CD8-positive, alpha-beta memory T cell (primary cell): ENCODE results near the gene PROB1. TPM values are rescaled to one million over a fixed set of nuclear protein-coding genes. Genes with fewer than 3 reads are reported as not detected.
A peak's percentile ranks its signal among the peaks of the same experiment; 100 is the strongest.

Source experiments
- CTCF ChIA-PET: fragments of 350-600 bp; sonication (Branson Sonifier 250); formaldehyde crosslinking; loops from one replicate; lab custom pipeline; 2021; ENCODE audit warnings: antibody characterized with exemption; lab: Charles Lee
- POLR2A ChIA-PET: fragments of 350-600 bp; sonication (Branson Sonifier 250); formaldehyde crosslinking; loops from one replicate; lab custom pipeline; 2021; ENCODE audit warnings: antibody characterized with exemption; lab: Charles Lee
- DNase-seq, 5 donors: peaks; one replicate each; pipeline versions ENCODE4 v3.0.0 to v3.0.0-alpha.2; 2020 to 2022; ENCODE audit warnings: mixed read lengths in 1 of 5
- H3K27ac ChIP-seq: one replicate; pipeline ENCODE4 v1.7.0; 2013; ENCODE audit warnings: low read depth, mild to moderate bottlenecking, low read length, moderate library complexity
- H3K27me3 ChIP-seq: 2 replicates; pipeline ENCODE4 v1.7.0; 2013; ENCODE audit warnings: low read length, mild to moderate bottlenecking; ENCODE audit not compliant: insufficient read depth, poor library complexity, severe bottlenecking
- H3K36me3 ChIP-seq: 2 replicates; pipeline ENCODE4 v1.7.0; 2013; ENCODE audit warnings: mild to moderate bottlenecking, low read length, moderate library complexity; ENCODE audit not compliant: insufficient read depth
- H3K4me1 ChIP-seq: 2 replicates; pipeline ENCODE4 v1.7.0; 2013; ENCODE audit warnings: mild to moderate bottlenecking, low read length, moderate library complexity; ENCODE audit not compliant: insufficient read depth
- H3K4me3 ChIP-seq: 2 replicates; pipeline ENCODE4 v1.7.0; 2013; ENCODE audit warnings: mild to moderate bottlenecking, low read length
- H3K9me3 ChIP-seq: 2 replicates; pipeline ENCODE4 v1.7.0; 2013; ENCODE audit warnings: mild to moderate bottlenecking, low read length
- H3K27ac Mint-ChIP-seq, 8 donors: one replicate each; pipeline ENCODE4 v1.8.0; 2020 to 2021; ENCODE audit warnings: mixed read lengths in 8 of 8, mild to moderate bottlenecking in 6 of 8, inconsistent platforms in 3 of 8, moderate library complexity in 3 of 8
- H3K27me3 Mint-ChIP-seq, 2 donors: one replicate each; pipeline ENCODE4 v1.8.0; 2020 to 2021; ENCODE audit warnings: mixed read lengths in 2 of 2, mild to moderate bottlenecking in 1 of 2, moderate library complexity in 1 of 2
- H3K36me3 Mint-ChIP-seq, 3 donors: one replicate each; pipeline ENCODE4 v1.8.0; 2020 to 2021; ENCODE audit warnings: mixed read lengths in 3 of 3, inconsistent platforms in 1 of 3, mild to moderate bottlenecking in 1 of 3
- H3K4me1 Mint-ChIP-seq, 3 donors: one replicate each; pipeline ENCODE4 v1.8.0; 2020 to 2021; ENCODE audit warnings: mixed read lengths in 3 of 3, inconsistent platforms in 1 of 3, mild to moderate bottlenecking in 1 of 3
- H3K4me3 Mint-ChIP-seq, 7 donors: one replicate each; pipeline ENCODE4 v1.8.0; 2020 to 2021; ENCODE audit warnings: mixed read lengths in 7 of 7, mild to moderate bottlenecking in 6 of 7, moderate library complexity in 4 of 7, inconsistent platforms in 2 of 7
- H3K9me3 Mint-ChIP-seq, 5 donors: one replicate each; pipeline ENCODE4 v1.8.0; 2020 to 2022; ENCODE audit warnings: mixed read lengths in 5 of 5, mild to moderate bottlenecking in 3 of 5, moderate library complexity in 2 of 5, inconsistent platforms in 1 of 5
- polyA plus RNA-seq: library from polyadenylated mRNA; unstranded; fragments of 300-500 nt; fragmentation: Illumina TruSeq; gene quantifications from one replicate; pipeline ENCODE4 v1.2.3, GENCODE V29; 2021
- total RNA-seq, 2 experiments: library from RNA; stranded (reverse); gene quantifications; one replicate each; pipeline ENCODE4 v1.2.3, GENCODE V29; 2021

Gene PROB1
- total and polyA plus RNA-seq, 3 experiments from 2014 or later: 0.72 to 7.2 (median 6.7) TPM

- Mint-ChIP-seq H3K4me1 (peaks cover 0 to 2% (median under 1%) of the 10 kb centered on the region in 3 donors), H3K27me3 (peaks cover 0 to 2% of the 10 kb centered on the region in 2 donors), H3K36me3 (peaks cover 5 to 32% (median 19%) of the 10 kb centered on the region in 3 donors), H3K27ac (no peak overlapping the region), H3K4me3 (no peak overlapping the region), H3K9me3 (no peaks in the 10 kb centered on the region)
- ChIA-PET CTCF (interaction anchor here (1.4 to 16.6 kb wide), 2 partner anchors 15 to 100 kb away, joined by 4 to 414 read pairs; no protein-coding TSS in a partner anchor), POLR2A (no interaction called here)
- Histone ChIP-seq H3K36me3 (no peaks in the 10 kb centered on the region), H3K4me3 (no peak overlapping the region), H3K27ac (no peak overlapping the region), H3K4me1 (peaks cover 11% of the 10 kb centered on the region), H3K27me3 (no peaks in the 10 kb centered on the region), H3K9me3 (no peaks in the 10 kb centered on the region)
- no peak for DNase-seq
Measured at GRCh38 chr5:139417214-139417613, 22.3 kb upstream of the PROB1 start.

- POLR2A ChIA-PET: no interaction called here
- Histone ChIP-seq H3K9me3 (no peaks in the 10 kb centered on the region), H3K36me3 (no peaks in the 10 kb centered on the region), H3K27me3 (no peaks in the 10 kb centered on the region), H3K27ac (no peak overlapping the region), H3K4me1 (peaks cover 11% of the 10 kb centered on the region), H3K4me3 (no peak overlapping the region)
- CTCF ChIA-PET: interaction anchor here (16.6 kb wide), 1 partner anchor 100 kb away, joined by 414 read pairs; no protein-coding TSS in a partner anchor
- no peak for DNase-seq
- no peaks in the 10 kb centered on the region for H3K4me1 Mint-ChIP-seq
- no peak overlapping the region for H3K27ac Mint-ChIP-seq
- peaks cover 3 to 32% (median 18%) of the 10 kb centered on the region in 3 donors for H3K36me3 Mint-ChIP-seq
- H3K4me3 Mint-ChIP-seq: no peak overlapping the region
- H3K27me3 Mint-ChIP-seq: peaks cover 0 to 2% of the 10 kb centered on the region in 2 donors
- no peaks in the 10 kb centered on the region for H3K9me3 Mint-ChIP-seq
Measured at GRCh38 chr5:139416651-139417050, 21.7 kb upstream of the PROB1 start.

DNA sequence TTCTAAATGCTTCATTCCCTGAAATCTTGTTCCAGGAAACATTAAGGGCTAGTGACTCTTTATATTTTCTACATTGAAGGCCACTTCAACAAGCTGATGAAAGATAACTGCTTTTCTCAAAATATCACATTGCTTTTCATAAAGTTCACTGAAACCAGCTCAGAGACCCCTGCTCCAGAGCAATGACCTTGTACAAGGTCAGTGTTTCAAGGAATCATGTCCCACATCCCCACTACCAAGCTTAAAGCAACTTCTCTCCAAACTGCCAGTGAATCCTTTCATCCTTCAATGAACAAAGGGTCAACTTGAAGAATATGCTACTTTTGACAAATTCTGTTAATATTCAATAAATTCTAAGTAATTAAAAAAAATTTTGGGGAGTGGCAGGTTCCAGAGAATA, 21.0 kb upstream of the PROB1 start:
- H3K36me3 Mint-ChIP-seq: peaks cover 3 to 30% (median 20%) of the 10 kb centered on the region in 3 donors
- H3K4me3 ChIP-seq: no peak overlapping the region
- ChIA-PET CTCF (interaction anchor here (16.6 kb wide), 1 partner anchor 101 kb away, joined by 414 read pairs; no protein-coding TSS in a partner anchor), POLR2A (no interaction called here)
- no peaks in the 10 kb centered on the region for H3K36me3 ChIP-seq
- H3K4me1 Mint-ChIP-seq: no peaks in the 10 kb centered on the region
- H3K27me3 ChIP-seq: no peaks in the 10 kb centered on the region
- no peak for DNase-seq
- no peak overlapping the region for H3K4me3 Mint-ChIP-seq
- no peak overlapping the region for H3K27ac Mint-ChIP-seq
- peaks cover 11% of the 10 kb centered on the region for H3K4me1 ChIP-seq
- H3K9me3 Mint-ChIP-seq: no peaks in the 10 kb centered on the region
- peaks cover 0 to 2% of the 10 kb centered on the region in 2 donors for H3K27me3 Mint-ChIP-seq
- no peak overlapping the region for H3K27ac ChIP-seq
- no peaks in the 10 kb centered on the region for H3K9me3 ChIP-seq

DNA sequence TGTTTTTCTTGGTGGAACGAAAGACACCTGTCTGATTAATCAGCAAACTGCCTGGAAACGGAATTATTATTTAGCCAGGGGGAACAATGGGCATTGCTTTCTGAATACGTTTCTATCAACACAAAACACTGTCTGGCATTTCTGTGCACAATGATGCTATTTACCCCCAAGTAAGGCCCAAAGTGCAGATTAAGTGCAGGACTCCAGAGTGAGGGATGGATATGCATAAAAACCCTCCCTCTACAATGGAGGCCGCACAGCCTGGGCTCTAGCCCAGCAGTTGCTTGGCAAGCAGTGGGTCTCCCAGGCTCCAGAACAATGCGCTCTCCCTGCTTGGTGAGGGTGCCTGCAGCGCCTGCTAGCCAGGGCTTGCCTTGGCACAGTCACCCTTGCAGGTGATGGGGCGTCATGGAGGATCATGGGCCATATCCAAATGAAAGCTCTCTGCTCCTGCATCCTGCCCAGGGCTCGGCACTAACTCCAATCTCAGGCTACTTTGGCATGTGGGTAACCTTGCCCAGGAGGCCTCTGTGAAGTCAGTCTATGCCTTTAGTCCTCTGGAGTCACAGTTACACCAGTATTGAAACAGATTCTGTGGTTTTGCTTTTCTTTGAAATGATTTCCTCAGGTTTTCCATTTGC, 20.4 kb upstream of the PROB1 start:
- Mint-ChIP-seq H3K27ac (no peak overlapping the region), H3K36me3 (peaks cover 0 to 27% (median 19%) of the 10 kb centered on the region in 3 donors)
- POLR2A ChIA-PET: no interaction called here

DNA sequence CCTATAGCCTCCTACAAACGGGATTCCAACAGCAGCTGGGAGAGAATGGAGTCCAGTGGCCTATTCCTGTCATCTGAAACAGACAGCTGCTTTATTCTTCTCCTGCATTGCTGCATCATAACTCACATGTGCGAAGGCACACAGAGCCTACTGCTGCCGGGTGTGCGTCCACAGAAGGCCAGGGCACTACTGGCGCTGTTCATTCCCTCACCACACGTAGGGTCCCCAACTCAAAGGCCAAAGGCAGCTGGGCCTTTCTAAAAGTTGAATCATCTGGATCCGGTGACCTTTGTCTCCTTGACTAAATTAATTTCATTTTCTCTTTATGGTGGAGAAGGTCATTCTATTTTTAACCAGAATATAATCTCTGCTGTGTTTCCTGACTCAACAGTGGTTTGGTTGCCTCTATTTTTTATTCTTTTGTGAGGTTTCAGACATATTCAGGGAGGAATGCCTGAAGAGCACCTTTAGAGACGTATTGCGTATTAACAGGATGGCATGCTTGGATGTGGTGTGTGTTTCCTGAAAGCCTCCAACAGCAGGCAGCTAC, 19.8 kb upstream of the PROB1 start:
- ChIA-PET CTCF (interaction anchor here (0.8 to 16.6 kb wide), 2 partner anchors 12 to 102 kb away, joined by 3 to 414 read pairs; no protein-coding TSS in a partner anchor), POLR2A (no interaction called here)
- H3K27me3 Mint-ChIP-seq: peaks cover 0 to 2% of the 10 kb centered on the region in 2 donors
- H3K4me3 ChIP-seq: no peak overlapping the region
- no peaks in the 10 kb centered on the region for H3K36me3 ChIP-seq
- peaks cover 0 to 20% (median 18%) of the 10 kb centered on the region in 3 donors for H3K36me3 Mint-ChIP-seq
- H3K27ac Mint-ChIP-seq: no peak overlapping the region
- H3K4me1 ChIP-seq: peaks cover 11% of the 10 kb centered on the region
- H3K4me1 Mint-ChIP-seq: no peaks in the 10 kb centered on the region
- H3K27me3 ChIP-seq: no peaks in the 10 kb centered on the region
- H3K9me3 ChIP-seq: no peaks in the 10 kb centered on the region
- no peak overlapping the region for H3K4me3 Mint-ChIP-seq
- H3K27ac ChIP-seq: no peak overlapping the region
- H3K9me3 Mint-ChIP-seq: no peaks in the 10 kb centered on the region
- DNase-seq: no peak

More for the DNA sequence above, 20.4 kb upstream of the PROB1 start:
- no peaks in the 10 kb centered on the region for H3K36me3 ChIP-seq
- no peak overlapping the region for H3K4me3 ChIP-seq
- Mint-ChIP-seq H3K4me1 (no peaks in the 10 kb centered on the region), H3K4me3 (no peak overlapping the region), H3K27me3 (peaks cover 0 to 2% of the 10 kb centered on the region in 2 donors), H3K9me3 (no peaks in the 10 kb centered on the region)
- H3K27me3 ChIP-seq: no peaks in the 10 kb centered on the region
- H3K4me1 ChIP-seq: peaks cover 11% of the 10 kb centered on the region
- CTCF ChIA-PET: interaction anchor here (16.6 kb wide), 1 partner anchor 102 kb away, joined by 414 read pairs; no protein-coding TSS in a partner anchor
- no peak for DNase-seq
- no peak overlapping the region for H3K27ac ChIP-seq
- H3K9me3 ChIP-seq: no peaks in the 10 kb centered on the region

DNA sequence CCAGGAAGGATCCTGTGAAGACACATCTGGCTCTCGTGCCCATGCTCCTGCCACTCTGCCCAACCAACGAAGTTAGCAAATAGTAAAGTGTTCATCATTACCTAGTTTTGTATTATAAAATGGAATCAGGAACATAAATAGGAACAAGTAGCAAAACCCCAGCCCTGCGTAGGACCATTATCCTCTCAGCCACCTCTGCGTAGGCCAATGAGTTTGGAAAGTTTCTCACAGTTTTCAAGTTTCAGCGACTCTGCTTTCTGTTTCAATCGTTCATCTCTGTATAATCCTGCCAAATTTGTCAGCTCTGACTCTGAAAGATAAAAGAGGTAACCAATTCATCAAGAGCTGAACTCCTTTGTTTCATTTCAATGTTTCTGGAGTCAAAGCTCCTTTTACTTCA, 19.1 kb upstream of the PROB1 start:
- Histone ChIP-seq H3K9me3 (no peaks in the 10 kb centered on the region), H3K36me3 (no peaks in the 10 kb centered on the region), H3K4me1 (peaks cover 11% of the 10 kb centered on the region), H3K4me3 (no peak overlapping the region), H3K27ac (no peak overlapping the region), H3K27me3 (no peaks in the 10 kb centered on the region)
- Mint-ChIP-seq H3K9me3 (no peaks in the 10 kb centered on the region), H3K4me3 (no peak overlapping the region), H3K4me1 (no peaks in the 10 kb centered on the region), H3K27ac (peak overlapping the region in 1 of 8 donors; percentile 33), H3K36me3 (peaks cover 0 to 16% (median 15%) of the 10 kb centered on the region in 3 donors), H3K27me3 (peaks cover 0 to 2% of the 10 kb centered on the region in 2 donors)
- ChIA-PET POLR2A (interaction anchor here (0.6 kb wide), 1 partner anchor 194 kb away, joined by 5 read pairs; no protein-coding TSS in a partner anchor), CTCF (interaction anchor here (0.8 to 16.6 kb wide), 3 partner anchors 8 to 103 kb away, joined by 3 to 414 read pairs (median 3); no protein-coding TSS in a partner anchor)
- no peak for DNase-seq

- H3K27me3 Mint-ChIP-seq: no peaks in the 10 kb centered on the region
- H3K4me1 Mint-ChIP-seq: no peaks in the 10 kb centered on the region
- DNase-seq: no peak
- Histone ChIP-seq H3K4me3 (no peak overlapping the region), H3K27ac (no peak overlapping the region), H3K36me3 (no peaks in the 10 kb centered on the region), H3K27me3 (no peaks in the 10 kb centered on the region), H3K4me1 (peaks cover 11% of the 10 kb centered on the region), H3K9me3 (no peaks in the 10 kb centered on the region)
- peaks cover 0 to 11% (median 8%) of the 10 kb centered on the region in 3 donors for H3K36me3 Mint-ChIP-seq
- H3K9me3 Mint-ChIP-seq: no peaks in the 10 kb centered on the region
- H3K4me3 Mint-ChIP-seq: no peak overlapping the region
- ChIA-PET CTCF (interaction anchor here (1.1 to 16.6 kb wide), 2 partner anchors 8 to 104 kb away, joined by 3 to 414 read pairs; no protein-coding TSS in a partner anchor), POLR2A (no interaction called here)
- H3K27ac Mint-ChIP-seq: no peak overlapping the region
Measured at GRCh38 chr5:139413153-139413552, 18.2 kb upstream of the PROB1 start.
